IMR-90 (cell line): Measurements from ENCODE around the gene ZNF202. TPM values are rescaled to one million over a fixed set of nuclear protein-coding genes. Genes with fewer than 3 reads are reported as not detected.

ENCODE experiments used
- ATAC-seq: fragments of 200-7000 bp; cut with Tn5 transposase; 2 replicates; pipeline ENCODE4 v1.9.1; 2020; ENCODE audit warnings: low read depth, mild to moderate bottlenecking, moderate library complexity
- BruUV-seq: library from RNA; stranded (reverse); fragments of 400-500 nt; replicated peaks from 2 replicates; lab custom pipeline; 2021; lab: Mats Ljungman, UMichigan
- CTCF ChIA-PET: fragments of 300-600 bp; formaldehyde crosslinking; extraction: SDS; loops from one replicate; lab custom pipeline; 2021; ENCODE audit warnings: antibody characterized with exemption; lab: Yijun Ruan, JAX
- POLR2A ChIA-PET: fragments of 300-600 bp; sonication (Branson Sonifier 250); formaldehyde crosslinking; loops from one replicate; lab custom pipeline; 2022; ENCODE audit warnings: antibody characterized with exemption; ENCODE audit not compliant: unreplicated experiment; lab: Charles Lee
- DNase-seq: peaks from one replicate; pipeline ENCODE4 v3.0.0; 2013
- H2AFZ ChIP-seq: replicated peaks from 2 replicates; pipeline ENCODE3; 2013; ENCODE audit warnings: low read length, mild to moderate bottlenecking; ENCODE audit not compliant: poor library complexity
- H2AK5ac ChIP-seq: 2 replicates; pipeline ENCODE4 v1.6.1; 2013; ENCODE audit warnings: low read depth, low read length, inconsistent platforms
- H2AK9ac ChIP-seq: replicated peaks from 2 replicates; pipeline ENCODE3; 2013; ENCODE audit warnings: mild to moderate bottlenecking, low read depth, low read length, moderate library complexity; ENCODE audit not compliant: poor library complexity
- H2BK120ac ChIP-seq: 2 replicates; pipeline ENCODE4 v1.6.1; 2013; ENCODE audit warnings: low read depth, low read length, inconsistent platforms
- H2BK15ac ChIP-seq: 3 replicates; pipeline ENCODE4 v1.6.1; 2013; ENCODE audit warnings: low read depth, low read length, inconsistent platforms
- H2BK20ac ChIP-seq: 2 replicates; pipeline ENCODE4 v1.6.1; 2013; ENCODE audit warnings: low read depth, mild to moderate bottlenecking, inconsistent platforms, low read length, moderate library complexity
- H2BK5ac ChIP-seq: 2 replicates; pipeline ENCODE4 v1.6.1; 2013; ENCODE audit warnings: mild to moderate bottlenecking, low read depth, low read length, inconsistent platforms; ENCODE audit not compliant: poor library complexity, severe bottlenecking
- H3K14ac ChIP-seq: replicated peaks from 2 replicates; pipeline ENCODE4 v1.6.1; 2013; ENCODE audit warnings: low read depth, low read length, inconsistent platforms
- H3K18ac ChIP-seq: 2 replicates; pipeline ENCODE4 v1.6.1; 2013; ENCODE audit warnings: low read depth, low read length, control low read depth
- H3K23ac ChIP-seq: 2 replicates; pipeline ENCODE4 v1.6.1; 2013; ENCODE audit warnings: low read depth, low read length, inconsistent platforms
- H3K27ac ChIP-seq: 2 replicates; pipeline ENCODE4 v1.5.1; 2013; ENCODE audit warnings: mild to moderate bottlenecking, control low read depth, low read length; ENCODE audit not compliant: insufficient read depth
- H3K27me3 ChIP-seq: 2 replicates; pipeline ENCODE4 v1.6.1; 2013; ENCODE audit warnings: low read length; ENCODE audit not compliant: control insufficient read depth, insufficient read depth
- H3K36me3 ChIP-seq: 2 replicates; pipeline ENCODE4 v1.6.1; 2013; ENCODE audit warnings: low read length, mixed read lengths; ENCODE audit not compliant: control insufficient read depth, insufficient read depth
- H3K4ac ChIP-seq: 2 replicates; pipeline ENCODE4 v1.6.1; 2013; ENCODE audit warnings: low read depth, low read length, inconsistent platforms
- H3K4me1 ChIP-seq: 2 replicates; pipeline ENCODE4 v1.6.1; 2013; ENCODE audit warnings: low read length, mixed read lengths; ENCODE audit not compliant: control insufficient read depth, insufficient read depth
- H3K4me2 ChIP-seq: 2 replicates; pipeline ENCODE4 v1.6.1; 2013; ENCODE audit warnings: low read depth, mild to moderate bottlenecking, control low read depth, low read length, moderate library complexity
- H3K4me3 ChIP-seq: 2 replicates; pipeline ENCODE4 v1.5.1; 2013; ENCODE audit warnings: low read depth, mild to moderate bottlenecking, control low read depth, low read length, moderate library complexity; ENCODE audit not compliant: insufficient read depth
- H3K56ac ChIP-seq: 2 replicates; pipeline ENCODE4 v1.6.1; 2013; ENCODE audit warnings: low read length, inconsistent platforms; ENCODE audit not compliant: insufficient read depth; ENCODE audit errors: extremely low read depth
- H3K79me1 ChIP-seq, 2 experiments: 2 replicates each; pipeline ENCODE4 v1.6.1; 2013; ENCODE audit warnings: low read length in 2 of 2, inconsistent platforms in 1 of 2, low read depth in 1 of 2
- H3K9ac ChIP-seq: 2 replicates; pipeline ENCODE4 v1.6.1; 2013; ENCODE audit warnings: low read depth, low read length, control low read depth
- H3K9me1 ChIP-seq: 2 replicates; pipeline ENCODE4 v1.6.1; 2013; ENCODE audit warnings: low read length, inconsistent platforms; ENCODE audit not compliant: insufficient read depth
- H3K9me3 ChIP-seq: 2 replicates; pipeline ENCODE4 v1.6.1; 2013; ENCODE audit warnings: low read length; ENCODE audit not compliant: control insufficient read depth, insufficient read depth
- H4K20me1 ChIP-seq: 2 replicates; pipeline ENCODE4 v1.6.1; 2013; ENCODE audit warnings: low read length, inconsistent platforms; ENCODE audit not compliant: insufficient read depth
- H4K5ac ChIP-seq: 2 replicates; pipeline ENCODE4 v1.6.1; 2013; ENCODE audit warnings: mild to moderate bottlenecking, low read depth, low read length, control low read depth
- H4K8ac ChIP-seq, 2 experiments: 2 replicates each; pipeline ENCODE4 v1.6.1; 2013; ENCODE audit warnings: low read depth in 2 of 2, low read length in 2 of 2, control low read depth in 1 of 2, inconsistent platforms in 1 of 2
- H4K91ac ChIP-seq: 2 replicates; pipeline ENCODE4 v1.6.1; 2013; ENCODE audit warnings: low read depth, low read length, inconsistent platforms; ENCODE audit not compliant: insufficient read depth
- CHD1 ChIP-seq: IDR thresholded peaks from 2 replicates; pipeline ENCODE4 v1.6.1; 2012; ENCODE audit warnings: low read depth, low read length, improper control_type of control experiment
- MAFK ChIP-seq: IDR thresholded peaks from 2 replicates; pipeline ENCODE4 v1.6.1; 2012; ENCODE audit warnings: low read depth, low read length, improper control_type of control experiment
- RAD21 ChIP-seq: IDR thresholded peaks from 2 replicates; pipeline ENCODE4 v1.6.1; 2012; ENCODE audit warnings: low read length, improper control_type of control experiment
- dilution Hi-C: fragments of 300-500 bp; cut with HindIII; formaldehyde crosslinking; loops from one replicate; pipeline ENCODE4 v1.14.3; 2018; ENCODE audit warnings: low sequenced_read_pairs; ENCODE audit not compliant: unreplicated experiment
- in situ Hi-C: fragments of 300-500 bp; cut with MboI; formaldehyde crosslinking; loops from 3 replicates; pipeline ENCODE4 v1.14.3; 2019; ENCODE audit warnings: low sequenced_read_pairs, inconsistent platforms, mixed read lengths
- intact Hi-C: fragments of 100-400 bp; cut with micrococcal nuclease; formaldehyde crosslinking; loops from 2 replicates; pipeline ENCODE4 v1.10.0; 2022
- polyA plus RNA-seq, 3 experiments: library from polyadenylated mRNA; depleted of rRNA; stranded (reverse); fragments of >200 nt; gene quantifications; 2 replicates each; pipeline ENCODE4 v1.2.3, GENCODE V29; 2012; ENCODE audit warnings: low replicate concordance in 1 of 3
- total RNA-seq: library from RNA; depleted of rRNA; stranded (reverse); fragments of >200 nt; gene quantifications from 2 replicates; pipeline ENCODE4 v1.2.3, GENCODE V29; 2012
- TF ChIP-seq, protein P1 (sequence below): conservative IDR thresholded peaks from 2 replicates; pipeline ENCODE4 v1.5.1; 2012; ENCODE audit warnings: mild to moderate bottlenecking, low read depth, low read length, improper control_type of control experiment

ZNF202 gene
- total and polyA plus RNA-seq, 2 of the 4 experiments (the other 2 are of a cell fraction): 7.7 to 8.2 TPM

DNA sequence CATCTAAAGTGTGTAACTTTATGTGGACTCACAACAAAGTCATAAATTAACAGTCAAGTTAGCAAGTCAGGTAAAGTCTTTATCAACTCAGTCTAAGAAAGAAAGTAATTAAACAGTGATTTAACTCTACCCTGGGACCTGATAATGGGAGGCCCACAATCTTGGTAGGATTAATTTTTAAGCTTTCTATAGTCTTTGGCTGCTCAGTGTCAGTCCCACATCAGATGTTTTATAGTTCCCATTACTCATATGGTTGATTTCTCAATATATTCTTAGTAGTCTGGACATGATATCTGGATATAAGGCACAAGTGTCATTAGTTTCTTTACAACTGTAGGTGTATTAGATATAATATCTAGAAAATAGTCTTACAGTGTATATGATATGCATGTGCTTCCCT lies 48.5 kb downstream of the ZNF202 start:
- Histone ChIP-seq H2AK5ac (no peak overlapping the region), H4K8ac (no peak overlapping the region), H3K27me3 (peaks cover 8% of the 10 kb centered on the region; the same call in 1 of the 2 replicates), H3K23ac (no peak overlapping the region), H4K5ac (no peak overlapping the region), H3K4me3 (no peak overlapping the region), H2BK5ac (no peak overlapping the region), H3K27ac (no peak overlapping the region), H3K14ac (no peak overlapping the region), H3K4ac (no peak overlapping the region), H2AK9ac (no peak overlapping the region), H3K56ac (no peak overlapping the region), H2BK120ac (no peak overlapping the region), H3K9me3 (no peaks in the 10 kb centered on the region), H4K20me1 (no peaks in the 10 kb centered on the region), H3K9ac (no peak overlapping the region), H2BK15ac (no peak overlapping the region), H3K79me1 (no peaks in the 10 kb centered on the region), H3K9me1 (no peaks in the 10 kb centered on the region), H3K4me1 (no peaks in the 10 kb centered on the region), H2AFZ (no peak overlapping the region), H4K91ac (no peak overlapping the region), H3K4me2 (no peak overlapping the region), H2BK20ac (no peak overlapping the region), H3K36me3 (no peaks in the 10 kb centered on the region), H3K18ac (no peak overlapping the region)
- DNase-seq (no peak), ATAC-seq (no peak)
- CTCF ChIA-PET: no interaction called here
- intact Hi-C loops: no loop called here
- dilution Hi-C loops: no loop called here
- POLR2A ChIA-PET: no interaction called here
- in situ Hi-C loops: no loop called here
- BruUV-seq: no TSS peak
- TF ChIP-seq RAD21 (no peak), CHD1 (no peak), MAFK (no peak)
- TF ChIP-seq, protein P1, sequence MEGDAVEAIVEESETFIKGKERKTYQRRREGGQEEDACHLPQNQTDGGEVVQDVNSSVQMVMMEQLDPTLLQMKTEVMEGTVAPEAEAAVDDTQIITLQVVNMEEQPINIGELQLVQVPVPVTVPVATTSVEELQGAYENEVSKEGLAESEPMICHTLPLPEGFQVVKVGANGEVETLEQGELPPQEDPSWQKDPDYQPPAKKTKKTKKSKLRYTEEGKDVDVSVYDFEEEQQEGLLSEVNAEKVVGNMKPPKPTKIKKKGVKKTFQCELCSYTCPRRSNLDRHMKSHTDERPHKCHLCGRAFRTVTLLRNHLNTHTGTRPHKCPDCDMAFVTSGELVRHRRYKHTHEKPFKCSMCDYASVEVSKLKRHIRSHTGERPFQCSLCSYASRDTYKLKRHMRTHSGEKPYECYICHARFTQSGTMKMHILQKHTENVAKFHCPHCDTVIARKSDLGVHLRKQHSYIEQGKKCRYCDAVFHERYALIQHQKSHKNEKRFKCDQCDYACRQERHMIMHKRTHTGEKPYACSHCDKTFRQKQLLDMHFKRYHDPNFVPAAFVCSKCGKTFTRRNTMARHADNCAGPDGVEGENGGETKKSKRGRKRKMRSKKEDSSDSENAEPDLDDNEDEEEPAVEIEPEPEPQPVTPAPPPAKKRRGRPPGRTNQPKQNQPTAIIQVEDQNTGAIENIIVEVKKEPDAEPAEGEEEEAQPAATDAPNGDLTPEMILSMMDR: no peak
